Measurements from ENCODE around the gene CYLD.

The CYLD gene

GRCh38 chr16:50697881-50698767 lies 43.8 kb upstream of the CYLD start:
- no peak for TF ChIP-seq YY1 (IDR thresholded peaks at IDR 0.05; ENCODE audit: low read depth)
- TF ChIP-seq, protein P1, sequence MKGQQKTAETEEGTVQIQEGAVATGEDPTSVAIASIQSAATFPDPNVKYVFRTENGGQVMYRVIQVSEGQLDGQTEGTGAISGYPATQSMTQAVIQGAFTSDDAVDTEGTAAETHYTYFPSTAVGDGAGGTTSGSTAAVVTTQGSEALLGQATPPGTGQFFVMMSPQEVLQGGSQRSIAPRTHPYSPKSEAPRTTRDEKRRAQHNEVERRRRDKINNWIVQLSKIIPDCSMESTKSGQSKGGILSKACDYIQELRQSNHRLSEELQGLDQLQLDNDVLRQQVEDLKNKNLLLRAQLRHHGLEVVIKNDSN (IDR thresholded peaks at IDR 0.05) = no peak
- TF ChIP-seq TCF12 (IDR thresholded peaks at IDR 0.05; ENCODE audit: low read depth) = no peak
- TF ChIP-seq FOXM1 (IDR thresholded peaks at IDR 0.05; ENCODE audit: borderline replicate concordance, low read depth) = no peak
- TF ChIP-seq CEBPB (IDR thresholded peaks at IDR 0.05) = no peak
- TF ChIP-seq TAF1 (IDR thresholded peaks at IDR 0.05; ENCODE audit: low read depth) = no peak
- no peak for TF ChIP-seq CREB1 (IDR thresholded peaks at IDR 0.05; ENCODE audit: low read depth)
- no peak for TF ChIP-seq RAD21 (IDR thresholded peaks at IDR 0.05; ENCODE audit: low read depth)
- TF ChIP-seq MAX (IDR thresholded peaks at IDR 0.05) = no peak
- no peak for TF ChIP-seq TEAD4 (IDR thresholded peaks at IDR 0.05)
- no peak for TF ChIP-seq EP300 (IDR thresholded peaks at IDR 0.05; ENCODE audit: borderline replicate concordance)
- TF ChIP-seq, protein P2, sequence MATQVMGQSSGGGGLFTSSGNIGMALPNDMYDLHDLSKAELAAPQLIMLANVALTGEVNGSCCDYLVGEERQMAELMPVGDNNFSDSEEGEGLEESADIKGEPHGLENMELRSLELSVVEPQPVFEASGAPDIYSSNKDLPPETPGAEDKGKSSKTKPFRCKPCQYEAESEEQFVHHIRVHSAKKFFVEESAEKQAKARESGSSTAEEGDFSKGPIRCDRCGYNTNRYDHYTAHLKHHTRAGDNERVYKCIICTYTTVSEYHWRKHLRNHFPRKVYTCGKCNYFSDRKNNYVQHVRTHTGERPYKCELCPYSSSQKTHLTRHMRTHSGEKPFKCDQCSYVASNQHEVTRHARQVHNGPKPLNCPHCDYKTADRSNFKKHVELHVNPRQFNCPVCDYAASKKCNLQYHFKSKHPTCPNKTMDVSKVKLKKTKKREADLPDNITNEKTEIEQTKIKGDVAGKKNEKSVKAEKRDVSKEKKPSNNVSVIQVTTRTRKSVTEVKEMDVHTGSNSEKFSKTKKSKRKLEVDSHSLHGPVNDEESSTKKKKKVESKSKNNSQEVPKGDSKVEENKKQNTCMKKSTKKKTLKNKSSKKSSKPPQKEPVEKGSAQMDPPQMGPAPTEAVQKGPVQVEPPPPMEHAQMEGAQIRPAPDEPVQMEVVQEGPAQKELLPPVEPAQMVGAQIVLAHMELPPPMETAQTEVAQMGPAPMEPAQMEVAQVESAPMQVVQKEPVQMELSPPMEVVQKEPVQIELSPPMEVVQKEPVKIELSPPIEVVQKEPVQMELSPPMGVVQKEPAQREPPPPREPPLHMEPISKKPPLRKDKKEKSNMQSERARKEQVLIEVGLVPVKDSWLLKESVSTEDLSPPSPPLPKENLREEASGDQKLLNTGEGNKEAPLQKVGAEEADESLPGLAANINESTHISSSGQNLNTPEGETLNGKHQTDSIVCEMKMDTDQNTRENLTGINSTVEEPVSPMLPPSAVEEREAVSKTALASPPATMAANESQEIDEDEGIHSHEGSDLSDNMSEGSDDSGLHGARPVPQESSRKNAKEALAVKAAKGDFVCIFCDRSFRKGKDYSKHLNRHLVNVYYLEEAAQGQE (IDR thresholded peaks at IDR 0.05; ENCODE audit: low read depth) = no peak
- no peak for TF ChIP-seq EGR1 (IDR thresholded peaks at IDR 0.05)
- TF ChIP-seq NFIC (IDR thresholded peaks at IDR 0.05) = no peak

DNA sequence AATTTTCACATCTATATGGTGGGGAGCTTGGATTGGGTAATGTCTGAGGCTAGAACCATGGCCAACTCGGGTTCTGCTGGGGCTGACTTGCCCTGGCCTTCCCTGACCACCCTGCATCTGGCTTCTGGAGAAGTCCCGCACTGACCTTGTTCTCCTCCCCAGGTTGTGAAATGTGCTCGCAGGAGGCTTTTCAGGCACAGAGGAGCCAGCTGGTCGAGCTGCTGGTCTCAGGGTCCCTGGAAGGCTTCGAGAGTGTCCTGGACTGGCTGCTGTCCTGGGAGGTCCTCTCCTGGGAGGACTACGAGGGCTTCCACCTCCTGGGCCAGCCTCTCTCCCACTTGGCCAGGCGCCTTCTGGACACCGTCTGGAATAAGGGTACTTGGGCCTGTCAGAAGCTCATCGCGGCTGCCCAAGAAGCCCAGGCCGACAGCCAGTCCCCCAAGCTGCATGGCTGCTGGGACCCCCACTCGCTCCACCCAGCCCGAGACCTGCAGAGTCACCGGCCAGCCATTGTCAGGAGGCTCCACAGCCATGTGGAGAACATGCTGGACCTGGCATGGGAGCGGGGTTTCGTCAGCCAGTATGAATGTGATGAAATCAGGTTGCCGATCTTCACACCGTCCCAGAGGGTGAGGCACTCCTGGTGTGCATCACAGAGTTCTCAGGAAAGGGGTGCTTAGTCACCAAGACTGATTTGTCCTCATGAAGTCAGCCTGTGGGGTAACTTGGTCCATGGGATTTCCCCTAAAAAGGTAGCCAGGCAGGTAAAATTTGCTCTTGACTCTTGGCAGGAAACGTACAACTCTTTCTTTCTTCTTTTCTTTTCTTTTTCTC lies 42.3 kb upstream of the CYLD start:
- TF ChIP-seq MAX (IDR thresholded peaks at IDR 0.05) (no peak), CEBPB (IDR thresholded peaks at IDR 0.05) (no peak), NFIC (IDR thresholded peaks at IDR 0.05) (no peak), TEAD4 (IDR thresholded peaks at IDR 0.05) (no peak), EGR1 (IDR thresholded peaks at IDR 0.05) (no peak), EP300 (IDR thresholded peaks at IDR 0.05; ENCODE audit: borderline replicate concordance) (no peak), TAF1 (IDR thresholded peaks at IDR 0.05; ENCODE audit: low read depth) (no peak), TCF12 (IDR thresholded peaks at IDR 0.05; ENCODE audit: low read depth) (no peak), ZBTB7A (IDR thresholded peaks at IDR 0.05; ENCODE audit: low read depth) (no peak), RAD21 (IDR thresholded peaks at IDR 0.05; ENCODE audit: low read depth) (no peak), FOXM1 (IDR thresholded peaks at IDR 0.05; ENCODE audit: borderline replicate concordance, low read depth) (no peak), CREB1 (IDR thresholded peaks at IDR 0.05; ENCODE audit: low read depth) (no peak), YY1 (IDR thresholded peaks at IDR 0.05; ENCODE audit: low read depth) (no peak)
- TF ChIP-seq, protein P1 (IDR thresholded peaks at IDR 0.05) = no peak
- TF ChIP-seq, protein P2 (IDR thresholded peaks at IDR 0.05; ENCODE audit: low read depth) = no peak

DNA sequence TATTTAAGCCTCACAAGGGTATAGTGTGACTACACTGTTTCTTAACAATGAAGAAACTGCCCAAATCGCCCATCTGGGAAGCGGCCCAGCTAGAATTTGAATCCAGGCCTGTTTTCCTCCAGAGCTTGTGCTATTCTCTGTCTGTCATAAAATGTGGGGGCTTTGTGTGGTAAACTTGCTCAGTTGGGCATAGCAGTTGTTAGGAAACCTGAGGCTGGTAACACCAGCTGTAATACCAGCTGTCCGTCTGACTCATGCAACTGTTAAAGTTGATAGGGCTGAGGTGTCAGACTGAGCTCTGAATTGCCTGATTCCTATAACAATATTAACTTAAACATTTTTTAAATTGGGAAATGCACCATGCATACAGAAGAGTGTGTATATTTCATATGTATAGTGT lies 39.2 kb upstream of the CYLD start:
- no peak for TF ChIP-seq NFIC (IDR thresholded peaks at IDR 0.05)
- TF ChIP-seq TEAD4 (IDR thresholded peaks at IDR 0.05) = no peak

GRCh38 chr16:50704245-50704644 lies 37.6 kb upstream of the CYLD start:
- no peak for TF ChIP-seq TCF12 (IDR thresholded peaks at IDR 0.05; ENCODE audit: low read depth)
- TF ChIP-seq MAX (IDR thresholded peaks at IDR 0.05) = no peak
- TF ChIP-seq, protein P2 (IDR thresholded peaks at IDR 0.05; ENCODE audit: low read depth) = no peak
- TF ChIP-seq CREB1 (IDR thresholded peaks at IDR 0.05; ENCODE audit: low read depth) = no peak
- no peak for TF ChIP-seq TEAD4 (IDR thresholded peaks at IDR 0.05)
- TF ChIP-seq EGR1 (IDR thresholded peaks at IDR 0.05) = no peak
- TF ChIP-seq TAF1 (IDR thresholded peaks at IDR 0.05; ENCODE audit: low read depth) = no peak
- no peak for TF ChIP-seq FOXM1 (IDR thresholded peaks at IDR 0.05; ENCODE audit: borderline replicate concordance, low read depth)
- TF ChIP-seq EP300 (IDR thresholded peaks at IDR 0.05; ENCODE audit: borderline replicate concordance) = no peak
- TF ChIP-seq CEBPB (IDR thresholded peaks at IDR 0.05) = no peak
- TF ChIP-seq, protein P1 (IDR thresholded peaks at IDR 0.05) = no peak
- TF ChIP-seq YY1 (IDR thresholded peaks at IDR 0.05; ENCODE audit: low read depth) = no peak
